HL-60 (cell line): ENCODE measurements around the gene ANO2.

ENCODE experiments used
- DNase-seq, 2 experiments: peaks; one replicate each; pipeline ENCODE4 v3.0.0-alpha.2; 2010 to 2020; ENCODE audit warnings: low read depth in 1 of 2, low spot score in 1 of 2
- H3K27ac ChIP-seq: fragments of 250-450 bp; sonication (Bioruptor Pico); replicated peaks from 2 replicates; pipeline ENCODE4 v1.5.1; 2020; ENCODE audit warnings: mild to moderate bottlenecking, moderate library complexity
- H3K27me3 ChIP-seq: fragments of 250-450 bp; sonication (Bioruptor Pico); 2 replicates; pipeline ENCODE4 v1.5.1; 2021; ENCODE audit warnings: mild to moderate bottlenecking, moderate library complexity; ENCODE audit not compliant: insufficient read depth, poor library complexity, severe bottlenecking
- H3K4me3 ChIP-seq: replicated peaks from 2 replicates; pipeline ENCODE4 v1.5.1; 2011; ENCODE audit warnings: mild to moderate bottlenecking, control low read depth, low read length; ENCODE audit not compliant: insufficient read depth
- CTCF ChIP-seq: IDR thresholded peaks from one replicate; pipeline ENCODE4 v1.5.1; 2011; ENCODE audit warnings: low read length, control low read depth, inconsistent platforms; ENCODE audit not compliant: insufficient read depth
- GABPA ChIP-seq: IDR thresholded peaks from 2 replicates; pipeline ENCODE4 v1.6.1; 2012; ENCODE audit warnings: low read depth
- POLR2AphosphoS5 ChIP-seq: IDR thresholded peaks from 2 replicates; pipeline ENCODE4 v1.6.1; 2012; ENCODE audit warnings: low read depth
- REST ChIP-seq: IDR thresholded peaks from 2 replicates; pipeline ENCODE4 v1.6.1; 2012; ENCODE audit warnings: low read depth; ENCODE audit not compliant: insufficient replicate concordance
- SPI1 ChIP-seq: IDR thresholded peaks from 2 replicates; pipeline ENCODE4 v1.6.1; 2012; ENCODE audit warnings: low read depth, mild to moderate bottlenecking, borderline replicate concordance

ANO2 gene

GRCh38 chr12:5611162-5611561 lies 333.9 kb downstream of the ANO2 start:
- TF ChIP-seq GABPA (no peak), CTCF (no peak), POLR2AphosphoS5 (no peak), REST (no peak), SPI1 (no peak)
- H3K4me3 ChIP-seq, result no peak overlapping the region
- H3K27me3 ChIP-seq, result no peaks in the 10 kb centered on the region
- DNase-seq, result no peak
- H3K27ac ChIP-seq, result no peak overlapping the region

GRCh38 chr12:5599378-5599777 lies 345.7 kb downstream of the ANO2 start:
- TF ChIP-seq CTCF (no peak), POLR2AphosphoS5 (no peak), SPI1 (no peak), GABPA (no peak), REST (no peak)
- Histone ChIP-seq H3K4me3 (no peak overlapping the region), H3K27ac (no peak overlapping the region), H3K27me3 (peaks cover 4% of the 10 kb centered on the region)
- no peak for DNase-seq

- H3K27ac ChIP-seq, result no peak overlapping the region
- DNase-seq, result no peak
- TF ChIP-seq SPI1 (no peak), POLR2AphosphoS5 (no peak), GABPA (no peak), CTCF (no peak), REST (no peak)
These were observed 351.1 kb downstream of the ANO2 start for GRCh38 chr12:5593998-5594397.

More at GRCh38 chr12:5593998-5594397, 351.1 kb downstream of the ANO2 start:
- Histone ChIP-seq H3K4me3 (no peak overlapping the region), H3K27me3 (no peaks in the 10 kb centered on the region)
